CD4-positive, alpha-beta memory T cell (primary cell): Measurements from ENCODE around the gene RASL11A. TPM values are rescaled to one million over a fixed set of nuclear protein-coding genes. Genes with fewer than 3 reads are reported as not detected.

ENCODE experiments used
- CTCF ChIA-PET: fragments of 350-600 bp; sonication (Branson Sonifier 250); formaldehyde crosslinking; loops from one replicate; lab custom pipeline; 2021; ENCODE audit warnings: inconsistent platforms; ENCODE audit not compliant: partially characterized antibody; lab: Charles Lee
- POLR2A ChIA-PET: fragments of 350-600 bp; sonication (Branson Sonifier 250); formaldehyde crosslinking; loops from one replicate; lab custom pipeline; 2021; ENCODE audit not compliant: partially characterized antibody; lab: Charles Lee
- DNase-seq, 5 donors: peaks; one replicate each; pipeline versions ENCODE4 v3.0.0 to v3.0.0-alpha.2; 2020 to 2022; ENCODE audit warnings: mixed read lengths in 1 of 5
- H3K27ac ChIP-seq: one replicate; pipeline ENCODE4 v1.7.0; 2013; ENCODE audit warnings: low read depth, low read length
- H3K27me3 ChIP-seq: 2 replicates; pipeline ENCODE4 v1.7.0; 2013; ENCODE audit warnings: mild to moderate bottlenecking, low read length, moderate library complexity; ENCODE audit not compliant: insufficient read depth
- H3K36me3 ChIP-seq: 2 replicates; pipeline ENCODE4 v1.7.0; 2013; ENCODE audit warnings: mild to moderate bottlenecking, low read length, moderate library complexity; ENCODE audit not compliant: insufficient read depth
- H3K4me1 ChIP-seq: 2 replicates; pipeline ENCODE4 v1.7.0; 2013; ENCODE audit warnings: mild to moderate bottlenecking, low read length, moderate library complexity; ENCODE audit not compliant: insufficient read depth
- H3K4me3 ChIP-seq, 2 donors: one replicate each; pipeline ENCODE4 v1.7.0; 2013; ENCODE audit warnings: low read length in 2 of 2, mild to moderate bottlenecking in 1 of 2
- H3K9me3 ChIP-seq, 2 donors: one replicate each; pipeline ENCODE4 v1.7.0; 2013; ENCODE audit warnings: low read length in 2 of 2, control low read depth in 1 of 2; ENCODE audit not compliant: control insufficient read depth in 1 of 2
- H3K27ac Mint-ChIP-seq, 7 donors: one replicate each; pipeline ENCODE4 v1.8.0; 2020 to 2021; ENCODE audit warnings: mixed read lengths in 7 of 7, mild to moderate bottlenecking in 6 of 7, inconsistent platforms in 3 of 7, moderate library complexity in 3 of 7
- H3K27me3 Mint-ChIP-seq, 2 donors: one replicate each; pipeline ENCODE4 v1.8.0; 2020 to 2021; ENCODE audit warnings: mixed read lengths in 2 of 2
- H3K36me3 Mint-ChIP-seq, 2 donors: one replicate each; pipeline ENCODE4 v1.8.0; 2020 to 2021; ENCODE audit warnings: mixed read lengths in 2 of 2, inconsistent platforms in 1 of 2, mild to moderate bottlenecking in 1 of 2
- H3K4me1 Mint-ChIP-seq, 4 donors: one replicate each; pipeline ENCODE4 v1.8.0; 2020 to 2021; ENCODE audit warnings: mixed read lengths in 4 of 4, mild to moderate bottlenecking in 1 of 4
- H3K4me3 Mint-ChIP-seq, 8 donors: one replicate each; pipeline ENCODE4 v1.8.0; 2020 to 2021; ENCODE audit warnings: mixed read lengths in 8 of 8, mild to moderate bottlenecking in 7 of 8, moderate library complexity in 6 of 8, inconsistent platforms in 3 of 8
- H3K9me3 Mint-ChIP-seq, 8 donors: one replicate each; pipeline ENCODE4 v1.8.0; 2020 to 2021; ENCODE audit warnings: mixed read lengths in 8 of 8, mild to moderate bottlenecking in 5 of 8, inconsistent platforms in 3 of 8, moderate library complexity in 1 of 8
- intact Hi-C: fragments of 100-400 bp; cut with micrococcal nuclease; formaldehyde crosslinking; loops from one replicate; pipeline ENCODE4 v1.15.1; 2023
- polyA plus RNA-seq, 2 donors: library from polyadenylated mRNA; unstranded; fragments of 300-500 nt; fragmentation: Illumina TruSeq; gene quantifications; one replicate each; pipeline ENCODE4 v1.2.3, GENCODE V29; 2021
- total RNA-seq, 2 experiments: library from RNA; stranded (reverse); gene quantifications; one replicate each; pipeline ENCODE4 v1.2.3, GENCODE V29; 2021

Gene RASL11A
- total and polyA plus RNA-seq, 4 experiments from 2014 or later: 0.21 to 0.96 (median 0.78) TPM; not detected in 1

DNA sequence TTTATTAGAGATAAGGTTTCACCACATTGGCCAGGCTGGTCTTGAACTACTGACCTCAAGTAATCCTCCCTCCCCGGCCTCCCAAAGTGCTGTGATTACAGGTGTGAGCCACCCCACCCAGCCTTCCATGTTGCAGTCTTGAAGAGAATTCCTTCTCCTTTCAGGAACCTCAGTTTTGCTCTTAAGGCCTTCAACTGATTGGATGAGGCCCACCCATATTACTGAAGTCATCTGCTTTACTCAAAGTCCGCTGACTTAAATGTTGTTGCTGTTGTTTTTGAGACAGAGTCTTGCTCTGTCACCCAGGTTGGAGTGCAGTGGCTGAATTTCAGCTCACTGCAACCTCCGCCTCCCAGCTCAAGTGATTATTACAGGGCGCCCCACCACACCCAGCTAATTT is 33.5 kb downstream of the RASL11A start:
- Histone ChIP-seq H3K27ac (no peak overlapping the region), H3K4me1 (no peaks in the 10 kb centered on the region), H3K4me3 (no peak overlapping the region), H3K27me3 (no peaks in the 10 kb centered on the region), H3K9me3 (no peaks in the 10 kb centered on the region), H3K36me3 (no peaks in the 10 kb centered on the region)
- CTCF ChIA-PET: no interaction called here
- Mint-ChIP-seq H3K4me3 (no peak overlapping the region), H3K4me1 (peaks cover 0 to 18% (median 6%) of the 10 kb centered on the region in 4 donors), H3K36me3 (no peaks in the 10 kb centered on the region), H3K9me3 (peaks cover 0 to 10% (median under 1%) of the 10 kb centered on the region in 8 donors), H3K27me3 (peaks cover 0 to 4% of the 10 kb centered on the region in 2 donors), H3K27ac (no peak overlapping the region)
- POLR2A ChIA-PET: no interaction called here
- DNase-seq: no peak
- intact Hi-C loops: no loop called here

DNA sequence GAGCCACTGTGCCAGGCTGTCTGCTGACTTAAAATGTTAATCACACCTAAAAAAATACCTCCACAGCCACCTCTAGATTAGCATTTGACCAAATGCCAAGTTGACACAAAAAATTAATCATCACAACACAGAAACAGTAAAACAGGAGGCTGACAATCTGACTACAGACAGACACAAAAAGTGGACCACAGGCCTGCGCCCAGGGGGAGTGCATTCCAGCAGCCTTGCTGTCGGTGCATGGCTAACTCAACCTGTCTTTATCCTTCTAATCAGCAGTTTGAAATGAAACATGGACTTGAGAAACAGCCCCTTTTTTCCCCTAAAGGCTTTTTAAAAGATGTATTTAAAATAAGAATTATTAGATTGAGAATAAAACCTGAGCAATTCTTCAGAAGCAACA is 34.0 kb downstream of the RASL11A start:
- Histone ChIP-seq H3K36me3 (no peaks in the 10 kb centered on the region), H3K27me3 (no peaks in the 10 kb centered on the region), H3K9me3 (no peaks in the 10 kb centered on the region), H3K4me1 (no peaks in the 10 kb centered on the region), H3K27ac (no peak overlapping the region), H3K4me3 (no peak overlapping the region)
- Mint-ChIP-seq H3K27ac (no peak overlapping the region), H3K9me3 (peaks cover 0 to 10% (median under 1%) of the 10 kb centered on the region in 8 donors), H3K4me3 (no peak overlapping the region), H3K27me3 (peaks cover 0 to 4% of the 10 kb centered on the region in 2 donors), H3K4me1 (peaks cover 0 to 18% (median 7%) of the 10 kb centered on the region in 4 donors), H3K36me3 (no peaks in the 10 kb centered on the region)
- no peak for DNase-seq
- POLR2A ChIA-PET: no interaction called here
- CTCF ChIA-PET: no interaction called here
- intact Hi-C loops: no loop called here

DNA sequence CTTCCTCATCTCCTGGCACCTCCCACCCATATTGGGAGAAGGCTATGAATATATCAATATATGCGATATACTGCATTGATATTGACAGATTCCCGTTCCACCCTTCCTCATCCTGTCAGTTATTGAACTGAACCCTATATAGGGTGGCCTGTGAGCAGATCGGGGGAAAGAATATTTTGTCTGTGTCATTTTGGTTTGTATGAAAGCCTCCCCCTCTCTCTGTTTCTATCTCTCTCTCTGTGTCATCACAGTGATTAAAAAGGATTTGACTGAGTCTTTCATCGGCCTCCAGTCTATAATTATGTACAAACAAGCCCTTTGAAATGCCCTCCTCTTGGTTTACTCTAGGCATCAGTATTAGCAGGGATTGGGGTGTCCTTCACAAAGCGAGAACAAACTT is 35.7 kb downstream of the RASL11A start:
- H3K36me3 ChIP-seq: no peaks in the 10 kb centered on the region
- H3K4me3 Mint-ChIP-seq: no peak overlapping the region
- no peaks in the 10 kb centered on the region for H3K27me3 Mint-ChIP-seq
- H3K4me1 Mint-ChIP-seq: peaks cover 0 to 18% (median 7%) of the 10 kb centered on the region in 4 donors
- H3K9me3 ChIP-seq: no peaks in the 10 kb centered on the region
- intact Hi-C loops: no loop called here
- ChIA-PET POLR2A (no interaction called here), CTCF (interaction anchor here (0.7 kb wide), 1 partner anchor 12 kb away, joined by 3 read pairs; no protein-coding TSS in a partner anchor)
- H3K4me1 ChIP-seq: no peaks in the 10 kb centered on the region
- DNase-seq: no peak
- H3K9me3 Mint-ChIP-seq: peaks cover 0 to 10% (median under 1%) of the 10 kb centered on the region in 8 donors
- H3K4me3 ChIP-seq: no peak overlapping the region
- H3K27ac ChIP-seq: no peak overlapping the region
- no peaks in the 10 kb centered on the region for H3K27me3 ChIP-seq
- H3K27ac Mint-ChIP-seq: no peak overlapping the region
- H3K36me3 Mint-ChIP-seq: no peaks in the 10 kb centered on the region

DNA sequence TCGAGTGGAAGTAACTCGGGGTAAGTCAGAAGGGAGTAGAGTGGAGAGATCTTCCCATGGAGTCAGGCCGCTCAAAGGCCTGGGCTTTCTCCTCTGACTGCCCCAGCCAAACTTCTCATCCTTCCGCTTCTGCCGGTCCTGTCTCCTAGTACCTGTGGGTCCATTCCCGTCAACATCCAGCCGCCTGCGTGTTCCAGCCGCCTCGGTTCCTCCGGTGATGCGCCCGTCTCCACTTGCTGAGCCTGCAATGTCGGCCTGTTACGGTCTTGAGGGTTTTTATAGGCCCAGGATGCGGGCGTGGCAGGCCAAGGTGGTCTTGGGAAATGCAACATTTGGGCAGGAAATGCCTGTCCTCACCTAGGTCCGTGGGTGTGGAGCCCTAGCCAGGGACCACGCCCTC is 38.3 kb downstream of the RASL11A start:
- no peaks in the 10 kb centered on the region for H3K4me1 ChIP-seq
- no peak overlapping the region for H3K27ac ChIP-seq
- no peak overlapping the region for H3K4me3 ChIP-seq
- H3K27me3 Mint-ChIP-seq: no peaks in the 10 kb centered on the region
- H3K9me3 ChIP-seq: no peaks in the 10 kb centered on the region
- H3K36me3 ChIP-seq: no peaks in the 10 kb centered on the region
- intact Hi-C loops: no loop called here
- POLR2A ChIA-PET: no interaction called here
- H3K4me1 Mint-ChIP-seq: peaks cover 0 to 10% (median 4%) of the 10 kb centered on the region in 4 donors
- no peaks in the 10 kb centered on the region for H3K27me3 ChIP-seq
- no peaks in the 10 kb centered on the region for H3K36me3 Mint-ChIP-seq
- peaks cover 0 to 2% (median 0%) of the 10 kb centered on the region in 8 donors for H3K9me3 Mint-ChIP-seq
- CTCF ChIA-PET: no interaction called here
- H3K27ac Mint-ChIP-seq: no peak overlapping the region
- DNase-seq: no peak
- no peak overlapping the region for H3K4me3 Mint-ChIP-seq

DNA sequence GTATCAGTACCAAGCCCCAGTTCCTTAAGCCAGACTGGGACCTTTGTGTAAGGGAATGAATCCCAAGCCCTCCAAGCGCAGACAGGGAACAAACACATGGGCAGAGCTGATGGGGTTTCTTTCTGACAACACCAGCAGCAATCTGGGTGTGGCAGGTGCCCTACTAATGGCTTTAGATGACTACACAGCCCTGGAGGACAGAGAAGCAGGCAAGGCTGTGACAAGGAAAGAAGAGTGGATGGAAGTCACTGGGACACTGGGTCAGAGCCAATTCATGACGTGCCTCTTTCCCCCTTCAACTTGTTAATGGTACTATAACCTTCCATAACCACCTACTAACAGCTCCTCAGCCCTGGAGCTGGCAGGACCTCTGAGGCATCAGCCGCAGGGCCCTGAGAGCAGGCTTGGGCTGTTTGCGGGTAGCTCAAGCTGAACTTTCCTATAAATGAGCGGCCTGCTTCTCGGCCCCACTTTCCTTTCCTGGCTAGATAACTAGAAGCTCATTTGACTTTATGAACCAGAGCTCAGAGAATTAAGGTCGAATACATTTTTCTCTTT is 38.9 kb downstream of the RASL11A start:
- Histone ChIP-seq H3K27ac (no peak overlapping the region), H3K9me3 (no peaks in the 10 kb centered on the region), H3K4me3 (no peak overlapping the region), H3K4me1 (no peaks in the 10 kb centered on the region), H3K36me3 (no peaks in the 10 kb centered on the region), H3K27me3 (no peaks in the 10 kb centered on the region)
- Mint-ChIP-seq H3K27me3 (peaks cover 0 to 2% of the 10 kb centered on the region in 2 donors), H3K27ac (no peak overlapping the region), H3K9me3 (peaks cover 0 to 2% (median 0%) of the 10 kb centered on the region in 8 donors), H3K4me1 (peaks cover 0 to 10% (median 4%) of the 10 kb centered on the region in 4 donors), H3K4me3 (no peak overlapping the region), H3K36me3 (no peaks in the 10 kb centered on the region)
- intact Hi-C loops: no loop called here
- ChIA-PET CTCF (no interaction called here), POLR2A (no interaction called here)
- no peak for DNase-seq

DNA sequence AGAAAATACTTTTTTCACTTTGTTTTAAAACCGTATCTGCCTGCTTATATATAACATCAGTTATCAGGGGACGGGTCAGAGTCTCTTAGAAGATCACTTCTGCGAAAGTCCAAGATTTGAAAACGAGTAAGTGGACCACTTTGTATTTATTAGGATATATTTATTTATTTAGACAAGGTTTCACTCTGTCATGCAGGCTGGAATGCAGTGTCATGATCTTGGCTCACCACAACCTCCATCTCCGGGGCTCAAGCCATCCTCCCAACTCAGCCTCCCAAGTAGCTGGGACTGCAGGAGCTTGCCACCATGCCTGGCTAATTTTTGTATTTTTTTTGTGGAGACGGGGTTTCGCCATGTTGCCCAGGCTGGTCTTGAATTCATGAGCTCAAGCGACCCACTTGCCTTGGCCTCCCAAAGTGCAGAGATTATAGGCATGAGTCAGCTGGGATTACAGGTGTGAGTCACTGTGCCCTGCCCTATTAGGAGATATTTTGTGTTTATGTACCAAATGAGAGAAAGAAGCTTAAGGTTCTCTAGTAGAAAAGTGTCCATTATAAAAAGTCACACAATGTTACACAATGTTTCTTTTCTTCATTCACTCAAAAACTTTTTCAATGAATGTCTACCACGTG is 39.5 kb downstream of the RASL11A start:
- Histone ChIP-seq H3K4me3 (no peak overlapping the region), H3K4me1 (no peaks in the 10 kb centered on the region), H3K9me3 (no peaks in the 10 kb centered on the region), H3K36me3 (no peaks in the 10 kb centered on the region), H3K27me3 (no peaks in the 10 kb centered on the region), H3K27ac (no peak overlapping the region)
- Mint-ChIP-seq H3K4me3 (no peak overlapping the region), H3K36me3 (no peaks in the 10 kb centered on the region), H3K9me3 (peaks cover 0 to 2% (median 0%) of the 10 kb centered on the region in 8 donors), H3K27ac (no peak overlapping the region), H3K27me3 (peaks cover 0 to 2% of the 10 kb centered on the region in 2 donors), H3K4me1 (peaks cover 0 to 10% (median 4%) of the 10 kb centered on the region in 4 donors)
- intact Hi-C loops: no loop called here
- ChIA-PET POLR2A (no interaction called here), CTCF (no interaction called here)
- no peak for DNase-seq

DNA sequence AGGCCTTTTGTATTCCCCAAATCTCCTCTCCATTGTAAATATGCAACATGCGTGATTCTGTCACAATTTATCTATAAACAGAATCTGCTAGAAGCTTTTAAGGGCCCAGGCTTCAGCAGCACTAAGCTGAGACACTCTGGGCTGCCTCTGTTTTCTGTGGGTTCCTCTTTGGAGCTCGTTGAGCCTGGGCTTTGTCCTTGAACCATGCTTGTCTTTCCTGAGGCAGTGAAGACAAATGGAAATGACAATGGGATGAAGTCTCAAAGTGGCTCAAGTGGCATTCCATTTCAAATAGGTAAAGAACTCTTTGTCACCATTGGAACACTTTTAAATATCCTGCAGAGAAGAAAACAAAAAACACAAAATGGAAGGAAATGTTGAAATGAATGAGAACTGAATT is 40.3 kb downstream of the RASL11A start:
- no peak overlapping the region for H3K4me3 Mint-ChIP-seq
- H3K4me1 Mint-ChIP-seq: peaks cover 0 to 10% (median 4%) of the 10 kb centered on the region in 4 donors
- no peaks in the 10 kb centered on the region for H3K36me3 Mint-ChIP-seq
- peaks cover 0 to 2% (median 0%) of the 10 kb centered on the region in 8 donors for H3K9me3 Mint-ChIP-seq
- no peaks in the 10 kb centered on the region for H3K9me3 ChIP-seq
- POLR2A ChIA-PET: no interaction called here
- H3K27ac ChIP-seq: no peak overlapping the region
- CTCF ChIA-PET: no interaction called here
- peaks cover 0 to 4% of the 10 kb centered on the region in 2 donors for H3K27me3 Mint-ChIP-seq
- no peak for DNase-seq
- H3K4me3 ChIP-seq: no peak overlapping the region
- no peaks in the 10 kb centered on the region for H3K4me1 ChIP-seq
- H3K27ac Mint-ChIP-seq: no peak overlapping the region
- no peaks in the 10 kb centered on the region for H3K36me3 ChIP-seq
- H3K27me3 ChIP-seq: no peaks in the 10 kb centered on the region
- intact Hi-C loops: no loop called here
